Trophoblast cell (in vitro differentiated cells and primary cell): Measurements from ENCODE around the gene P4HB.
A peak's percentile ranks its signal among the peaks of the same experiment; 100 is the strongest.

Experiments used
- DNase-seq, 2 donors: peaks; one replicate each; pipeline ENCODE4 v3.0.0-alpha.2; 2016
- H2AFZ ChIP-seq: 2 replicates; pipeline ENCODE4 v1.6.1; 2013; ENCODE audit warnings: low read length, moderate library complexity, mild to moderate bottlenecking; ENCODE audit not compliant: insufficient read depth, poor library complexity
- H2AK5ac ChIP-seq: 2 replicates; pipeline ENCODE4 v1.6.1; 2013; ENCODE audit warnings: mild to moderate bottlenecking, low read length
- H2BK120ac ChIP-seq: 2 replicates; pipeline ENCODE4 v1.6.1; 2013; ENCODE audit warnings: low read length, mild to moderate bottlenecking, moderate library complexity; ENCODE audit not compliant: insufficient read depth, poor library complexity
- H2BK12ac ChIP-seq: 2 replicates; pipeline ENCODE4 v1.6.1; 2013; ENCODE audit warnings: mild to moderate bottlenecking, low read length, moderate library complexity
- H2BK5ac ChIP-seq: 2 replicates; pipeline ENCODE4 v1.6.1; 2013; ENCODE audit warnings: low read length, low read depth, moderate library complexity, mild to moderate bottlenecking; ENCODE audit not compliant: poor library complexity
- H3K14ac ChIP-seq: 2 replicates; pipeline ENCODE4 v1.6.1; 2013; ENCODE audit warnings: mild to moderate bottlenecking, low read length
- H3K18ac ChIP-seq: 2 replicates; pipeline ENCODE4 v1.6.1; 2013; ENCODE audit warnings: mild to moderate bottlenecking, low read length
- H3K23ac ChIP-seq: 2 replicates; pipeline ENCODE4 v1.6.1; 2013; ENCODE audit warnings: low read length
- H3K27ac ChIP-seq: 2 replicates; pipeline ENCODE4 v1.5.1; 2013; ENCODE audit warnings: low read depth, mild to moderate bottlenecking, inconsistent platforms, low read length, moderate library complexity
- H3K27me3 ChIP-seq: 2 replicates; pipeline ENCODE4 v1.6.1; 2013; ENCODE audit warnings: inconsistent platforms, mild to moderate bottlenecking, low read length, moderate library complexity; ENCODE audit not compliant: insufficient read depth
- H3K36me3 ChIP-seq, 2 experiments: 1 replicate in 1 of 2; 2 replicates in 1 of 2; pipeline ENCODE4 v1.6.1; 2013; ENCODE audit warnings: low read length in 2 of 2, mild to moderate bottlenecking in 2 of 2, moderate library complexity in 1 of 2; ENCODE audit not compliant: insufficient read depth in 2 of 2, control insufficient read depth in 1 of 2
- H3K4ac ChIP-seq: 2 replicates; pipeline ENCODE4 v1.6.1; 2013; ENCODE audit warnings: low read depth, mild to moderate bottlenecking, low read length, moderate library complexity
- H3K4me1 ChIP-seq, 2 experiments: 1 replicate in 1 of 2; 2 replicates in 1 of 2; pipeline ENCODE4 v1.6.1; 2013; ENCODE audit warnings: low read length in 2 of 2, mild to moderate bottlenecking in 2 of 2, moderate library complexity in 1 of 2; ENCODE audit not compliant: insufficient read depth in 2 of 2, control insufficient read depth in 1 of 2
- H3K4me2 ChIP-seq: 2 replicates; pipeline ENCODE4 v1.6.1; 2013; ENCODE audit warnings: inconsistent platforms, mild to moderate bottlenecking, low read length, moderate library complexity
- H3K4me3 ChIP-seq: 2 replicates; pipeline ENCODE4 v1.5.1; 2013; ENCODE audit warnings: mild to moderate bottlenecking, low read depth, low read length, inconsistent platforms
- H3K79me1 ChIP-seq: one replicate; pipeline ENCODE4 v1.6.1; 2013; ENCODE audit warnings: low read length
- H3K79me2 ChIP-seq: 2 replicates; pipeline ENCODE4 v1.6.1; 2013; ENCODE audit warnings: low read length, mild to moderate bottlenecking; ENCODE audit not compliant: control insufficient read depth, insufficient read depth, poor library complexity
- H3K9ac ChIP-seq: 2 replicates; pipeline ENCODE4 v1.6.1; 2013; ENCODE audit warnings: mild to moderate bottlenecking, low read length
- H3K9me3 ChIP-seq: 2 replicates; pipeline ENCODE4 v1.6.1; 2013; ENCODE audit warnings: low read depth, mild to moderate bottlenecking, control low read depth, inconsistent platforms, low read length; ENCODE audit not compliant: insufficient read depth
- H4K12ac ChIP-seq: 2 replicates; pipeline ENCODE4 v1.6.1; 2013; ENCODE audit warnings: low read depth, mild to moderate bottlenecking, low read length, moderate library complexity
- H4K8ac ChIP-seq: 2 replicates; pipeline ENCODE4 v1.6.1; 2013; ENCODE audit warnings: low read depth, mild to moderate bottlenecking, low read length, moderate library complexity
- H4K91ac ChIP-seq: one replicate; pipeline ENCODE4 v1.6.1; 2013; ENCODE audit warnings: low read depth, mild to moderate bottlenecking, low read length, moderate library complexity
- WGBS: extraction: QIAGEN DNeasy Blood & Tissue Kit; methylation state at CpG from one replicate; pipeline ENCODE4 v1.1.7; 2013; ENCODE audit warnings: missing lambda C conversion rate; ENCODE audit not compliant: insufficient read length, insufficient coverage; ENCODE audit errors: extremely low coverage; 5-methylcytosine and 5-hydroxymethylcytosine counted together

The P4HB gene

DNA sequence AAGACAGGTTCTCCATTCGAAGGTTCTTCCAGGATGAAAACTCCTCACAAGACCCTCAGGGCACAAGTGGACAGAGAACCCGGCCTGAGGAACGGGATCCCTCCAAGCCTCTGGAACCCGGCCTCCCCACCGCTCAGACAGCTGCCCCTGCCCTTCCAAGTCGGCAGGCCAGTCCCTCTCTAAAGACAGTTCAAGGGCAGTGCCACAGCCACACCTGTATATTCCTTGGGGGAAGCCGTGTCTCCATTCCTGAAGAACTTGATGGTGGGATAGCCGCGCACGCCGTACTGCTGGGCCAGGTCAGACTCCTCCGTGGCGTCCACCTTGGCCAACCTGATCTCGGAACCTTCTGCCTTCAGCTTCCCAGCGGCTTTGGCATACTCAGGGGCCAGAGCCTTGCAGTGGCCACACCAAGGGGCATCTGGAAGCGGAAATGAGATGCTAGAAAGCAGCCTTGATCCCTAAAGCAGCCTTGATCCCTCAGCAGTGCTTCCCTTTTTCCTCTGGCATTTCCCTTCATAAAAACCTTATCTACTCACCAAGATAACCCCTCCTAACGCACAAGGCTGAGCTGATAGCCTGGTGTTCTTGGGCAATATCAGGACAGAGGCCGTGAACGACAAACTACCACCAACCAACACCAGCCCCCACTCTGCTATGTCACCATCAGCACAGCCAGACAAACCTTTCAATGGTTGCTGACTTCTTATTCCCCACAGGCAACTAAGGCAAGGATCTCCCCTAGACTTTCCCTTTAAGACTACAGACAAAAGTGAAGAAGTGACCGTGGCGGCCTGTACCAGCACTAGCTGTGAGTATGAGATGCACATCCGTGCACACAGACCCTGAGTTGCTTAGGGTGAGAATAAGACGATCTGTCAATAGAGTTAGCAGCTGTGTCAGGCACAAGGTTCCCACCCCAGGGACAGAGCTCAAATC lies 1.1 kb downstream of the P4HB start:
- peak overlapping the region; percentile 71 for H2AK5ac ChIP-seq
- WGBS = no CpG with 5 or more reads among the region's 23 CpGs

DNA sequence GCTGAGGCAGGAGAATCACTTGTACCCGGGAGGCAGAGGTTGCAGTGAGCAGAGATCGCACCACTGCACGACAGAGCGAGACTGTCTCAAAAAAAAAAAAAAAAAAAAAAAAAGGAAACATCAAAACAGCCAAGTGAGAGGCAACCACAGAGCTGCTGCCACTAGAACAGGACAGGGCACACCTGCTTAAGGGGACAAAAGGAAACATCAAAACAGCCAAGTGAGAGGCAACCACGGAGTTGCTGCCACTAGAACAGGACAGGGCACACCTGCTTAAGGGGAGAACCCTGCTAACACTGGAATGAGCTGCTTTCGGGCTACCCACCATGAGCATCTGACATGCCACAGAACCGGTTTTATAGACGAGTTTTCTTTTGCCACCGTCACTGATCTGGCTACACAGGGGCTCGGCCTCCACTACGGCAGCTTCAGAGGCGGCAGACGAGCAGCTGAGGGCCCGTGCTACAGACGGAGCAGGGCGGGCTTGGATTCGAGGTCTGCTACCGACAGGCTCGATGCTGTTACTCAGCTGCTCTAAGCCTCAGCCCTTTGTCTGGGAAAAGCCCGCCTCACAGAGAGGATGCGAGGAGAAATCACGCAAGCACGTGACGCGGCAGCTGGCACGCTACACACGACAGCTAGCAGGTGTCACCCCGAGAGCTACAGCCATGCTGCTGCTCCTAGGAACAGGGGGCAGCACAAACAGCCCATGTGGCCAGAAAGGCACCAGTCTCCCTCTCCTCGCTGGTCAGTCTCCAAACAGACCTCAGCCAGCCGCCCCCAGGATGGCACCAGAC lies 2.0 kb downstream of the P4HB start:
- peaks cover 15% of the 10 kb centered on the region for H3K79me1 ChIP-seq
- no peak overlapping the region for H2BK12ac ChIP-seq
- H3K79me2 ChIP-seq = peaks cover 32% of the 10 kb centered on the region
- H3K4me3 ChIP-seq = no peak overlapping the region
- H4K91ac ChIP-seq = no peak overlapping the region
- H2AK5ac ChIP-seq = no peak overlapping the region
- H3K27ac ChIP-seq = no peak overlapping the region
- DNase-seq = peak; percentile 71 to 80
- H3K23ac ChIP-seq = no peak overlapping the region
- H3K27me3 ChIP-seq = no peaks in the 10 kb centered on the region
- H3K9me3 ChIP-seq = no peaks in the 10 kb centered on the region
- WGBS = no CpG with 5 or more reads among the region's 30 CpGs
- H2AFZ ChIP-seq = no peak overlapping the region
- no peak overlapping the region for H3K18ac ChIP-seq
- peak overlapping the region; percentile 93 for H3K4me2 ChIP-seq
- no peak overlapping the region for H2BK120ac ChIP-seq
- H3K14ac ChIP-seq = no peak overlapping the region
- no peak overlapping the region for H3K9ac ChIP-seq
- no peak overlapping the region for H2BK5ac ChIP-seq
- peaks cover 58% of the 10 kb centered on the region in 2 experiments for H3K36me3 ChIP-seq
- H3K4ac ChIP-seq = peak overlapping the region; percentile 33
- peaks cover 11 to 14% of the 10 kb centered on the region in 2 experiments for H3K4me1 ChIP-seq
- H4K12ac ChIP-seq = peak overlapping the region; percentile 6
- no peak overlapping the region for H4K8ac ChIP-seq

More for the DNA sequence above, 1.1 kb downstream of the P4HB start:
- Histone ChIP-seq H3K79me2 (peaks cover 32% of the 10 kb centered on the region), H3K79me1 (peaks cover 15% of the 10 kb centered on the region), H4K91ac (peak overlapping the region; percentile 98), H3K4me3 (peak overlapping the region; percentile 92), H4K12ac (peak overlapping the region; percentile 86), H3K27ac (peak overlapping the region; percentile 76), H2BK5ac (peak overlapping the region; percentile 76), H4K8ac (peak overlapping the region; percentile 96), H3K36me3 (peaks cover 55% of the 10 kb centered on the region in 2 experiments), H3K9me3 (no peaks in the 10 kb centered on the region), H3K4ac (peak overlapping the region; percentile 33), H3K4me2 (peak overlapping the region; percentile 93), H3K9ac (peak overlapping the region; percentile 82), H3K14ac (peak overlapping the region; percentile 99), H2BK120ac (peak overlapping the region; percentile 67), H3K4me1 (peaks cover 11 to 14% of the 10 kb centered on the region in 2 experiments), H3K27me3 (no peaks in the 10 kb centered on the region), H2AFZ (peak overlapping the region; percentile 15), H3K18ac (peak overlapping the region; percentile 53), H2BK12ac (no peak overlapping the region), H3K23ac (no peak overlapping the region)
- DNase-seq = no peak

- peaks cover 7% of the 10 kb centered on the region for H3K79me1 ChIP-seq
- H3K4me1 ChIP-seq = peaks cover 11 to 14% of the 10 kb centered on the region in 2 experiments
- no peak overlapping the region for H3K23ac ChIP-seq
- H2BK5ac ChIP-seq = no peak overlapping the region
- H3K9me3 ChIP-seq = no peaks in the 10 kb centered on the region
- H4K91ac ChIP-seq = no peak overlapping the region
- no peak overlapping the region for H3K18ac ChIP-seq
- no peak overlapping the region for H3K9ac ChIP-seq
- H3K79me2 ChIP-seq = peaks cover 25% of the 10 kb centered on the region
- no peak overlapping the region for H2AK5ac ChIP-seq
- WGBS = no CpG with 5 or more reads among the region's 29 CpGs
- H3K4me3 ChIP-seq = no peak overlapping the region
- no peak overlapping the region for H2BK12ac ChIP-seq
- no peak overlapping the region for H3K4me2 ChIP-seq
- no peak overlapping the region for H3K27ac ChIP-seq
- peaks cover 79% of the 10 kb centered on the region in 2 experiments for H3K36me3 ChIP-seq
- DNase-seq = no peak
- H3K4ac ChIP-seq = peak overlapping the region; percentile 58
- no peak overlapping the region for H4K12ac ChIP-seq
- H3K14ac ChIP-seq = no peak overlapping the region
- no peak overlapping the region for H4K8ac ChIP-seq
- no peaks in the 10 kb centered on the region for H3K27me3 ChIP-seq
- no peak overlapping the region for H2AFZ ChIP-seq
- no peak overlapping the region for H2BK120ac ChIP-seq
These were observed 5.2 kb downstream of the P4HB start for GRCh38 chr17:81854974-81855774.

- WGBS = no CpG with 5 or more reads among the region's 12 CpGs
- H3K27me3 ChIP-seq = no peaks in the 10 kb centered on the region
- no peak for DNase-seq
These were observed 8.1 kb downstream of the P4HB start for GRCh38 chr17:81852237-81852636.

More at GRCh38 chr17:81852237-81852636, 8.1 kb downstream of the P4HB start:
- Histone ChIP-seq H3K4me2 (no peak overlapping the region), H3K4ac (no peak overlapping the region), H4K91ac (no peak overlapping the region), H2AFZ (no peak overlapping the region), H3K4me3 (no peak overlapping the region), H4K12ac (no peak overlapping the region), H3K14ac (no peak overlapping the region), H3K9ac (no peak overlapping the region), H3K18ac (no peak overlapping the region), H2BK120ac (no peak overlapping the region), H3K36me3 (peaks cover 79 to 83% of the 10 kb centered on the region in 2 experiments), H3K4me1 (no peaks in the 10 kb centered on the region), H3K79me2 (no peaks in the 10 kb centered on the region), H2AK5ac (no peak overlapping the region), H3K23ac (no peak overlapping the region), H4K8ac (no peak overlapping the region), H3K27ac (no peak overlapping the region), H3K9me3 (no peaks in the 10 kb centered on the region), H2BK12ac (no peak overlapping the region), H2BK5ac (no peak overlapping the region), H3K79me1 (no peaks in the 10 kb centered on the region)
